DOHH2 (cell line): ENCODE measurements around the gene PAPSS2.

Source experiments
- H3F3A ChIP-seq: fragments of 200-600 bp; sonication (generic), shearing (Covaris generic); 2 replicates; pipeline ENCODE4 v1.6.0; 2016; ENCODE audit warnings: antibody characterized with exemption, mild to moderate bottlenecking; ENCODE audit not compliant: control insufficient read depth, insufficient read depth
- H3K27ac ChIP-seq: fragments of 200-600 bp; sonication (generic); 2 replicates; pipeline ENCODE4 v1.5.1; 2014; ENCODE audit warnings: low read depth, mild to moderate bottlenecking, low read length, moderate library complexity
- H3K27me3 ChIP-seq: fragments of 200-600 bp; sonication (generic); 2 replicates; pipeline ENCODE4 v1.6.1; 2014; ENCODE audit warnings: mild to moderate bottlenecking, low read length, mixed read lengths; ENCODE audit not compliant: control insufficient read depth
- H3K36me3 ChIP-seq: fragments of 200-600 bp; sonication (generic); 2 replicates; pipeline ENCODE4 v1.6.1; 2014; ENCODE audit warnings: mild to moderate bottlenecking, low read length, moderate library complexity, mixed read lengths; ENCODE audit not compliant: control insufficient read depth
- H3K4me1 ChIP-seq: fragments of 200-600 bp; sonication (generic); 2 replicates; pipeline ENCODE4 v1.6.1; 2014; ENCODE audit warnings: mild to moderate bottlenecking, low read length, mixed read lengths; ENCODE audit not compliant: control insufficient read depth
- H3K4me2 ChIP-seq: fragments of 200-600 bp; sonication (generic); 2 replicates; pipeline ENCODE4 v1.6.0; 2014; ENCODE audit warnings: mild to moderate bottlenecking, low read length, moderate library complexity
- H3K4me3 ChIP-seq: fragments of 200-600 bp; sonication (generic); 2 replicates; pipeline ENCODE4 v1.5.1; 2014; ENCODE audit warnings: mild to moderate bottlenecking, low read length, mixed read lengths
- H3K79me2 ChIP-seq: fragments of 200-600 bp; sonication (generic); 2 replicates; pipeline ENCODE4 v1.6.1; 2014; ENCODE audit warnings: mild to moderate bottlenecking, low read length, mixed read lengths; ENCODE audit not compliant: control insufficient read depth
- H3K9me2 ChIP-seq: fragments of 200-600 bp; sonication (generic); replicated peaks from 2 replicates; pipeline ENCODE4 v1.6.1; 2014; ENCODE audit warnings: mild to moderate bottlenecking, low read length, mixed read lengths; ENCODE audit not compliant: control insufficient read depth
- H3K9me3 ChIP-seq: fragments of 200-600 bp; sonication (generic); 2 replicates; pipeline ENCODE4 v1.6.1; 2014; ENCODE audit warnings: antibody characterized with exemption, low read length, mixed read lengths; ENCODE audit not compliant: control insufficient read depth, insufficient read depth
- H4K20me1 ChIP-seq: fragments of 200-600 bp; sonication (generic); 2 replicates; pipeline ENCODE4 v1.6.0; 2014; ENCODE audit warnings: low read depth, mild to moderate bottlenecking, antibody characterized with exemption, low read length, moderate library complexity; ENCODE audit not compliant: control insufficient read depth, insufficient read depth
- CTCF ChIP-seq: fragments of 200-600 bp; sonication (generic); IDR thresholded peaks from one replicate; pipeline ENCODE4 v1.5.1; 2014; ENCODE audit warnings: antibody characterized with exemption, mild to moderate bottlenecking, low read depth, low read length; ENCODE audit not compliant: poor library complexity, severe bottlenecking
- EZH2phosphoT487 ChIP-seq: fragments of 200-600 bp; sonication (generic); IDR thresholded peaks from 2 replicates; pipeline ENCODE4 v1.6.1; 2017; ENCODE audit warnings: borderline replicate concordance, mild to moderate bottlenecking, antibody characterized with exemption, low read length, moderate library complexity, mixed read lengths

The PAPSS2 gene

GRCh38 chr10:87706731-87707130 is 47.1 kb downstream of the PAPSS2 start:
- H3K4me3 ChIP-seq: no peak overlapping the region
- no peaks in the 10 kb centered on the region for H3K36me3 ChIP-seq
- H3F3A ChIP-seq: no peaks in the 10 kb centered on the region
- no peaks in the 10 kb centered on the region for H4K20me1 ChIP-seq
- peaks cover 2% of the 10 kb centered on the region; the same call in 1 of the 2 replicates for H3K27me3 ChIP-seq
- no peaks in the 10 kb centered on the region for H3K4me1 ChIP-seq
- no peak overlapping the region for H3K4me2 ChIP-seq
- H3K9me2 ChIP-seq: no peaks in the 10 kb centered on the region
- H3K27ac ChIP-seq: no peak overlapping the region
- H3K9me3 ChIP-seq: no peaks in the 10 kb centered on the region
- no peak for TF ChIP-seq EZH2phosphoT487
- no peak for TF ChIP-seq CTCF
- no peaks in the 10 kb centered on the region for H3K79me2 ChIP-seq

- H3K27me3 ChIP-seq: peaks cover 2% of the 10 kb centered on the region; the same call in 1 of the 2 replicates
- H3F3A ChIP-seq: no peaks in the 10 kb centered on the region
- H3K27ac ChIP-seq: no peak overlapping the region
- no peak for TF ChIP-seq EZH2phosphoT487
- no peak for TF ChIP-seq CTCF
- H3K79me2 ChIP-seq: no peaks in the 10 kb centered on the region
- no peaks in the 10 kb centered on the region for H3K4me1 ChIP-seq
- H3K9me2 ChIP-seq: no peaks in the 10 kb centered on the region
- H3K4me2 ChIP-seq: no peak overlapping the region
- no peak overlapping the region for H3K4me3 ChIP-seq
- no peaks in the 10 kb centered on the region for H3K36me3 ChIP-seq
- no peaks in the 10 kb centered on the region for H3K9me3 ChIP-seq
- H4K20me1 ChIP-seq: no peaks in the 10 kb centered on the region
Observed at GRCh38 chr10:87707254-87707653, 47.6 kb downstream of the PAPSS2 start.

- no peak overlapping the region for H3K4me3 ChIP-seq
- peaks cover 6% of the 10 kb centered on the region for H3K27me3 ChIP-seq
- no peaks in the 10 kb centered on the region for H3K79me2 ChIP-seq
- no peak for TF ChIP-seq EZH2phosphoT487
- no peak for TF ChIP-seq CTCF
- no peaks in the 10 kb centered on the region for H3K4me1 ChIP-seq
- H3K27ac ChIP-seq: no peak overlapping the region
- H4K20me1 ChIP-seq: no peaks in the 10 kb centered on the region
- H3F3A ChIP-seq: no peaks in the 10 kb centered on the region
- no peaks in the 10 kb centered on the region for H3K36me3 ChIP-seq
- H3K9me2 ChIP-seq: no peaks in the 10 kb centered on the region
- no peaks in the 10 kb centered on the region for H3K9me3 ChIP-seq
- H3K4me2 ChIP-seq: no peak overlapping the region
Observed at GRCh38 chr10:87712913-87713616, 53.4 kb downstream of the PAPSS2 start.
